ENCODE results near the gene DNMBP.

DNA sequence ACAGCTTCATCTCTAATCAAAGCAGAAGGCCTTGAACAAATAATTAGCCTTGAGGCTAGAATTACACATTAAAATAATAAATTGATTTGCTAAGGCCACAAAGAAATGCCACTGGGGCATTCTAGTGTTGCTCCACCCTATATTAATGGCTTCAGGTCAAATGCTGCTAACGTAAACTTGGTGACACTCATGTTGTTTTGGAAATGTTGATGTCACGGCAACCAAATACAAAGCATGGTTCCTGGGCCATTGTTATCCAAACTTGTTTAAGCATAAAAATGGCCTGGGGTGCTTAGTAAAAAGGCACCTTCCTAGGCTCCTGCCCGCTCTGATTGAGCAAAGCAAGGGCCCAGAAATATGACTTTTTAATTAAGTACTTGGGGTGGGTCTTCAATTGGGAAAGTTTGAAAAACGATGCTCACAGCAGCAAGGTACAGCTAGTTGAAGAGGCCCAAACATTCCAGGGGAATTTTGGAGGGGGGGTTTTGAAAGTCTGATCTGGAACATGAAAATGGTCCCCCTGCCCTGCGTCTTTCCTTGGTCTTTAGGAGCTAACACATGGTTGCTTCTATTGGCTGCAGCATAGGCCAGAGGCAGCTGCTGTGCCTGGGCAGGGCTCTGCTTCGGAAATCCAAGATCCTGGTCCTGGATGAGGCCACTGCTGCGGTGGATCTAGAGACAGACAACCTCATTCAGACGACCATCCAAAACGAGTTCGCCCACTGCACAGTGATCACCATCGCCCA, 159.6 kb downstream of the DNMBP start:
- TF ChIP-seq, protein P1, sequence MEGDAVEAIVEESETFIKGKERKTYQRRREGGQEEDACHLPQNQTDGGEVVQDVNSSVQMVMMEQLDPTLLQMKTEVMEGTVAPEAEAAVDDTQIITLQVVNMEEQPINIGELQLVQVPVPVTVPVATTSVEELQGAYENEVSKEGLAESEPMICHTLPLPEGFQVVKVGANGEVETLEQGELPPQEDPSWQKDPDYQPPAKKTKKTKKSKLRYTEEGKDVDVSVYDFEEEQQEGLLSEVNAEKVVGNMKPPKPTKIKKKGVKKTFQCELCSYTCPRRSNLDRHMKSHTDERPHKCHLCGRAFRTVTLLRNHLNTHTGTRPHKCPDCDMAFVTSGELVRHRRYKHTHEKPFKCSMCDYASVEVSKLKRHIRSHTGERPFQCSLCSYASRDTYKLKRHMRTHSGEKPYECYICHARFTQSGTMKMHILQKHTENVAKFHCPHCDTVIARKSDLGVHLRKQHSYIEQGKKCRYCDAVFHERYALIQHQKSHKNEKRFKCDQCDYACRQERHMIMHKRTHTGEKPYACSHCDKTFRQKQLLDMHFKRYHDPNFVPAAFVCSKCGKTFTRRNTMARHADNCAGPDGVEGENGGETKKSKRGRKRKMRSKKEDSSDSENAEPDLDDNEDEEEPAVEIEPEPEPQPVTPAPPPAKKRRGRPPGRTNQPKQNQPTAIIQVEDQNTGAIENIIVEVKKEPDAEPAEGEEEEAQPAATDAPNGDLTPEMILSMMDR (IDR thresholded peaks at IDR 0.05; ENCODE audit: extremely low read depth in 1 of 2, insufficient read depth in 1 of 2, low read depth in 1 of 2, low read length in 2 of 2) = no peak
- TF ChIP-seq JUN (IDR thresholded peaks at IDR 0.05; ENCODE audit: borderline replicate concordance, insufficient read depth, insufficient read length, low read depth) (no peak), FOS (IDR thresholded peaks at IDR 0.05; ENCODE audit: borderline replicate concordance, insufficient read depth, low read length) (no peak), EZH2 (IDR thresholded peaks at IDR 0.05; ENCODE audit: borderline replicate concordance, low read depth, low read length, severe bottlenecking) (no peak), POLR2A (IDR thresholded peaks at IDR 0.05; ENCODE audit: low read depth, low read length) (no peak), POLR2AphosphoS5 (IDR thresholded peaks at IDR 0.05; ENCODE audit: insufficient read depth, low read depth, low read length) (no peak)

Data from endothelial cell of umbilical vein (primary cell).